GM19395 (cell line): Measurements from ENCODE around the gene UBXN2A.
"Not testable (repeated sequence)": the region's sequence is repeated elsewhere in the genome, so short reads cannot be mapped to it uniquely, and the experiment has no call there.

ENCODE experiments used
- ATAC-seq: cut with Tn5 transposase; IDR thresholded peaks from one replicate; pipeline ENCODE4 v1.9.1; 2021; ENCODE audit warnings: mild to moderate bottlenecking, moderate library complexity; ENCODE audit not compliant: unreplicated experiment

UBXN2A gene

GRCh38 chr2:24011250-24012104 lies 71.2 kb downstream of the UBXN2A start:
- ATAC-seq, result no peak

DNA sequence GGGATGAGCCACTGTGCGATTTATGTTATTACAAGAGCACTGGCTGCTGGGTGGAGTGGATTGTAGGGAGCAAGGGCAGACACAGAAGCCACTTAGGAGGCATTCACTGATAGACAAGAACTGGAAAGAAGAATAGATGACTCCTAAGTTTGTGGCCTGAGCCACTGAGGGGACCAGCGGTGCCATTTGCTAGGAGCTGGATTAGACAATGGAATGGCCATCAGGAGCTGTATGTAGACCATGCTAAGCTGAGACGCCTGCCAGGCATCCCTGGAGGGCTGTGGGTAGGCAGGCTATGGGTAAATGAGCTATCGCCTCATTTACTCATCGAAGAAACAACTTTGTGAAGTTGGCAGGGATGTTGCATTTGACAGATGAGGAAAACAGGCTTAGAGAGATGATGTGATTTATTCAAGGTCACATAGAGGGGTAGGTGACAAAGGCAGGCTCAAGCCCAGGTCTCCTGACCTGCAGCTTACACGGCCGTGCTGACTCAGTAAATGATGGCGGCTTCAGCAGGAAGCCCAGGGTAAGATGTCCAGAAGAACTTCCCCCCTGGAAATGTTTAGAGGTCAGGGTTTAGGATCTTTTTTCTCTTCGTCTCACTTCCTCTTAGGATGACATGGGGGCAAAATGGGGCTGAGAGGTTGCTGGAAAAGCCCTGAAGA lies 72.4 kb downstream of the UBXN2A start:
- ATAC-seq, result no peak

DNA sequence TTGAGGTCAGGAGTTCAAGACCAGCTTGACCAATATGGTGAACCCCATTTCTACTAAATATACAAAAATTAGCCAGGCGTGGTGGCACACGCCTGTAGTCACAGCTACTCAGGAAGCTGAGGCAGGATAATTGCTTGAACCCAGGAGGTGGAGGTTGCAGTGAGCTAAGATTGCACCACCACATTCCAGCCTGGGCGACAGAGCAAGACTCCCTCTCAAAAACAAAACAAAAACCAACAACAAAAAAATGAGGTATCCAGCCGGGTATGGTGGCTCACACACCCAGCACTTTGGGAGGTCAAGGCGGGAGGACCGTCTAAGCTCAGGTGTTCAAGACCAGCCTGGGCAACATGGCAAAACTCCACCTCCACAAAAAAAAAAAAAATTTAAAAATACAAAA lies 74.6 kb downstream of the UBXN2A start:
- ATAC-seq, result not testable (repeated sequence)

DNA sequence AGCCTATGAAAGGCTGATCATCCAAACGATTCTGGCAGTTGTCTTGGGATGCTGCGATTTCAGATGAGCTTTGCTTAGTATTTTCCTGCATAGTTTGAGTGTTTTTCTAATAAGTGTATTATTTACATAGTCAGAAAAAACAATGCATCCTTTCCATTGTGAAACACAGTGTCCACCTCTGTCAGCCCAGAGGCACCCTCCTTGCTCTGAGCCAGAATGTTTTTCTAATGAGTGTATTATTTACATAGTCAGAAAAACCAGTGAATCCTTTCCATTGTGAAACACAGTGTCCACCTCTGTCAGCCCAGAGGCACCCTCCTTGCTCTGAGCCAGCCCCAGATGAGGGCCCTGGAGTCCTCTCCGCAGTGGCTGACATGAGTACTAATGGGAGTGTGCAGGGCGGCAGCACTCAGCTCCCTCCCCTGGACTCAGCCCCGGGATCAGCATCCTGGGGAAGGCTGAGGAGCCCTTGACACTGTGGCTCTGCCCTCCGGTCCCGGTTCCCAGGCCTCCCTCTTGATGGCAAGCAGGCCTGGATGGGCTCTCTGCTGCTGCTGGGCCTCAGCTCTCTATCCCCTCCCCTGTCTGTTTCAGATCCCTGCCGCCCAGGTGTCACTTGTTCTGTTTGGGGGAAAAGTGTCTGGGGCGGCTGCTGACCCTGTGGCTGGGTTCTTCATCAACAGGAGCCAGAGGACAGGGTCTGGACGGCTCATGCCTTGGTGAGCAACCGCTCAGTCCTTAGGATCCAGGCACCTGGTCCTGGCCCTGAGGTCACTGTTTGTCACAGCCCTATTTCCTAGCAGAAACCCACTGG lies 75.5 kb downstream of the UBXN2A start:
- ATAC-seq, result no peak

DNA sequence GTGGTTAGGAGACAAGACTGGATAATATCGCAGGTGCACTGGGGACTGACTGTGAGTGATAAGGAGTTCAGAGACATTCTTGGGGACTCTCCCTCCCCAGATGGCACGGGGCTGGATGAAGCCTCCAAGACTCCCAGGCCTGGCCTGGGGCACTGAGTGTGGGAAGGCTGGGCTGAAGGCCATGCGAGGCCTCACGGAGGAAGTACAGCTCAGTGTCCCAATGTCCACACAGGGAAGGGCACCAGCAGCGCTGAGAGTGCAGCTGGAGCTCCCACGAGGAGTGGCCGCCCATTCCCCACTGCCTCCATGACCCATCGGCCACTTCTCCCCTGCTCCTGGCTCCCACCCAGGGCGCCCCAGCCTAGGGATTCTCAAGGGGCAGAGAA lies 76.1 kb downstream of the UBXN2A start:
- no peak for ATAC-seq

GRCh38 chr2:24016853-24017703 lies 76.8 kb downstream of the UBXN2A start:
- ATAC-seq, result no peak

GRCh38 chr2:24017711-24018110 lies 77.4 kb downstream of the UBXN2A start:
- ATAC-seq, result no peak

DNA sequence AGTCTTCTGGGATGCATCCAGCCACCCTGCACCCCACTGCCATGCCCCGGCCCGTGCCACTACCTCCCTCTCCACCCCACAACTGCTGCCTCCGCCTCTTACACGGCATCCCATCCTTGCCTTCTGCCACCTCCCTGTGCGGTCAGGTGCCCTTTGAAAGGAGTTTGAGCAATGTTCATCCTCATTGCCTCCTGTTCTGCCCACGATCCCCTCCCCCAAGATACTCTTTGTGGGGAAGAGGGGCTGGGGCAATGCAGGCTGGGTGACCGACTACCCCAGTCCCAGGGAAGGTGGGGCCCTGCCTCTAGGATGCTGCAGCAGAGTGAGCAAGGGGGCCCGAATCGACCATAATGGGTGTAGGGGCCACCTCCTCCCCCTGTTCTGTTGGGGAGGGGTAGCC lies 78.0 kb downstream of the UBXN2A start:
- ATAC-seq, result no peak

- no peak for ATAC-seq
These were observed 79.5 kb downstream of the UBXN2A start for GRCh38 chr2:24019729-24020128.

- no peak for ATAC-seq
These were observed 80.0 kb downstream of the UBXN2A start for GRCh38 chr2:24020244-24020643.

- ATAC-seq, result no peak
These were observed 81.1 kb downstream of the UBXN2A start for GRCh38 chr2:24021122-24021998.

GRCh38 chr2:24022324-24022974 lies 82.2 kb downstream of the UBXN2A start:
- ATAC-seq, result no peak

DNA sequence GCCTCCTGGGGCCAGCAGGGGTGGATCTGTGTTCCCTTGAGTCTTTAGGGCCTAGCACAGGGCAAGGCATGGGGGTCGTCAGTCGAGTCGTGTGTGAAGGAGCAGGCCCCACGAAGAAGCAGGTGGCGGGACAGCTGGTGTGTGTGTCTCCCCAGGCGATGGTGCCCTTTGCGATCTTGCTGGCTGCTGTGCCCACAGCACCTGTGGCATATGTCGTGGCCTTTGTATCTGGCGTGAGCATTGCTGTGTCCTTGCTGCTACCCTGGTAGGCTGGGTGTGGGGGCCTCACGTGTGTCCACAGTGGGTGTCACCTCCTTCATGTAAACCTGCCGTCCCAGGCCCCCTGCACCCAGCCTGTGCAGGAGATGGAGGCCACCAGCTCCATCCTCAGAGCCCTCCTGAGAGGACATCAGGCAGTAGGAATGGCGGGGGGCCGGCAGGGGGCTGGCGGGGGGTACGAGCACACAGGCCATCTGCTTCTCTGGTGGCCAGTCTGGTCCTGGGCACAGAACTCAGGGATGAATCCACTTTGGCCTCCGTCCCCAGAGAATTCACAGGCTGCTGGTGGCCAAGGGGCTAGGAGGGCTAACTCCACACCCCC lies 82.8 kb downstream of the UBXN2A start:
- ATAC-seq, result no peak

DNA sequence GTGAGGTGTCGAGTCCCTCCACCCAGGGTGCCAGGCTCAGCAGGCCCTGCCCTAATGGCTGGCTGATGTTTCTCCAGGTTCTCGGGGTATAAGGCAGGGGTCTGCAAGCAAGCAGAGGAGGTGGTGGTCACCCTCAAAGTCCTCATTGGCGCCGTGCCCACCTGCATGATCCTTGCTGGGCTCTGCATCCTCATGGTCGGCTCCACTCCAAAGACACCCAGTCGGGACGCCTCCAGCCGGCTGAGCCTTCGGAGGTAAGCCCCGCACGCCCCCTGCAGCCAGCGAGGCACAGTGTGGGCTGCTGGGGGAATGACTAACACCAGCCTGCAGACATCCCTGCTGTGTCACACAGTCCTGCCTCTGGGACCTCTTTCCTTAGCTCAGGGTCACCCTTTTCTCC lies 83.8 kb downstream of the UBXN2A start:
- no peak for ATAC-seq

- ATAC-seq, result no peak
These were observed 84.9 kb downstream of the UBXN2A start for GRCh38 chr2:24024996-24025663.

DNA sequence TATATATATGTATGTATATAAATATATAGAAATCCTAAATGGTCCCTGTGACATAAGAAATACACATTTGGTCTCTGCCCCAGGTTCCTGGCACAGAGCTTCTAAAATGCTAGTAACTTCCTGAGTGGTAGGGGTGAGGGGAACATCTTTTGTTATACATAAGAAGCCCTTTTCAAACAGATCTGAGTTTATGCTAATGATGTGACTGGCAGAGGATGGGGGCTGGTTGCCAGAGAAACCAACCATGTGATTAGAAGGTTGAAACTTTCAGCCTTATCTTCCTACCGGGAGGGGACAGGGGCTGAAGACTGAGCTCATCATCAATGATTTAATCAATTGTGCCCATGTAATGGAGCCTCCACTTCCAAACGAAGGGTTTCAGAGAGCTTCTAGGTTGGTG lies 86.0 kb downstream of the UBXN2A start:
- ATAC-seq, result no peak

DNA sequence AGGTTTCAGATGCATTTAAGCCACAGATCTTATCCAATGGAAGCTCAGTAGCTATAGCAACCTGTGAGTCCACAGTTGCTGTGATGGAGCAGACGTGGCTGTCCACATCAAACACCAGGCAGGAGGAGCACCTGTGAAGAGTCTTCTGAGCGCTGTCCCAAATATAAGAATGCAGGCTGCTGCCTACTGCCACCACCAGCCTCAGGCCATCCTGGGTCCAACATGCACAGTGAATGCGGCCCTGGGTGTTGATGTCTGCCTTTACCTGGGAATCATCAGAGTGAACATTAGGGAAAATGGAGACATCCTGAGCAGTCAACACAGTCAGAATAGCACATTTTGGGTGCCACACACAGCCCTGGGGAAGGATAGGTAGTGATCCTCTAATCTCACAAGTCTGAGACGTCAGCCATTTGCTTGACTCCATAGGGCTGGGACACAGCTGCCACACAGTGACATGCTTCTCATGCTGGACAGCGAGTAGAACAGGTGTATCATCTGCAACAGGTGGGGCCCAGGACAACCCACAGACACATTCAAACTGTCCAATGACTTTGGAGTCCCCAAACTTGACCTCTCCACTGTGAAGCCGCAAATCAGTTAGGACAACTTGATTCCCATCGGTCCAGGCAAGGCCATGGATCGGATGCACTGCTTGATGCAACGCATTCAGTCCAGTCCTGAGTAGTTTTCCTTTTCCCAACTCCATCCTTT lies 98.7 kb downstream of the UBXN2A start:
- ATAC-seq, result no peak

- ATAC-seq, result no peak
These were observed 100.2 kb downstream of the UBXN2A start for GRCh38 chr2:24040511-24040910.
